H1 (cell line): ENCODE data around the gene NTMT1. TPM values are rescaled to one million over a fixed set of nuclear protein-coding genes. Genes with fewer than 3 reads are reported as not detected.

Experiments used
- HDAC2 ChIP-seq, 2 experiments: fragments of 300-600 bp in 1 of 2; sonication (generic) in 1 of 2; IDR thresholded peaks; 2 replicates each; pipeline ENCODE4 v1.6.1; 2011 to 2012; ENCODE audit warnings: low read depth in 2 of 2, low read length in 2 of 2, mild to moderate bottlenecking in 2 of 2, moderate library complexity in 2 of 2, borderline replicate concordance in 1 of 2, inconsistent platforms in 1 of 2
- polyA plus RNA-seq, 7 experiments: library from polyadenylated mRNA; depleted of rRNA in 3 of 7; stranded (reverse) in 5 of 7; unstranded in 2 of 7; fragments of >200 nt in 5 of 7; fragments of 200-250 nt in 2 of 7; gene quantifications; 1 replicate in 5 of 7; 2 replicates in 1 of 7; 4 replicates in 1 of 7; pipeline versions ENCODE4 v1.2.1 to v1.2.3, GENCODE V29; 2011 to 2013; ENCODE audit warnings: missing spikeins in 2 of 7, mixed read lengths in 2 of 7
- total RNA-seq: library from RNA; stranded (reverse); fragmentation: NEBNext Ultra II Directional; extraction: Animal tissue kit (Norgen Biotek cat#: 25700); gene quantifications from 2 replicates; pipeline ENCODE4 v1.2.1, GENCODE V29; 2021

The NTMT1 gene
- total and polyA plus RNA-seq, 2 of the 8 experiments (the other 6 are each of a cell fraction or from before 2014, with no cell fraction given) = 66.8 to 70.2 TPM

- TF ChIP-seq HDAC2 (IDR thresholded peaks at IDR 0.05; ENCODE audit: borderline replicate concordance in 1 of 2, low read depth in 2 of 2, low read length in 2 of 2) = no peak
- TF ChIP-seq, all 59 proteins: peak for 0
Measured at GRCh38 chr9:129672702-129673101, 46.7 kb downstream of the NTMT1 start (continued).
